ENCODE data around the gene FUS. TPM values are rescaled to one million over a fixed set of nuclear protein-coding genes. Genes with fewer than 3 reads are reported as not detected.

FUS gene
- total and polyA plus RNA-seq, 2 donors (not counting 1 experiment from before 2014, with no cell fraction given), result 44.3 to 199 TPM

DNA sequence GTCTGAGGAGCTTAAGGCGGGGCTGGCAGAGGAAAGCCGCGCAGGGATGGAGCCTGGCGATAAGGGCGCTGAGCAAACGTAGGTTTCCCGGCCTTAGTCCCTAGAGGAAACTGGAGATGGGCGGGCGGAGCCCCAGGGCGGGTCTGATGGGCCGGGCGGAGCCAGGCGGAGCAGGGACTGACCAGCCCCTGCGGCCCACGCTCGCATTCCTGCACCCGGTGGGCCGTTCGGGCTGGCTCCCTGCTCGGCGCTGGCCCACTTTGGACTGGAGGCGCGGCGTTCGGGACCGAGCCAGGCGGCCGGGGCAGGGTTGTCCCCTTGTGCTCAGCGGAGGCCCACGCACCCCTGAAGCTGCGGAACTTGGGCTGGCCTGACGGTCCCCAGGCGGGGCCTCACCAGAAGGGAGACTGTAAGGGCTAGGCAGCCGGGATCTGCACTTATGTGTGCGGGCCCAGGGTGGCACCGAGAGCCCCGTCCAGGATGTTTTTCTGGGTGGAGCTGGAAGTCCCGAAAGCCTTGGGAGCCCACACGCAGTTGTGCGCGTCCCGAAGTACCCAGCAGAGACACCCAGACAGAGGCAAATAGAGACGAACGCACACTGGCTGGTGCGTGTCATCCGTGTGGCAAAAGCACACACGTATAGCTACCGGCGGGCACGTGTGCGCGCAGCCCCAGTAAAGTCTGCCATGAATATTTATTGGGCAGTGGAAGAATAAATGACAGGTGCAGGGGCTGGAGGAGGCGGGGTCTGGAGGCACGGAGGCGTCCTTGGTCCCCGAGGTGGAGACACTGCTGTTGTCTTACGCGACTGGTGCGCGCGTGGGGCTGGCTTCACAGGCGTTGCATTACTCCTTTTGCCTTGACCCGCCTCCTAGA lies 35.6 kb downstream of the FUS start:
- Histone ChIP-seq H2AFZ (ENCODE audit: low read length) (no peak overlapping the region), H3K4me1 (ENCODE audit: control insufficient read depth, extremely low read depth, insufficient read depth, low read length) (no peaks in the 10 kb centered on the region), H3K36me3 (ENCODE audit: control insufficient read depth, insufficient read depth, low read length) (no peaks in the 10 kb centered on the region), H3K79me2 (ENCODE audit: control insufficient read depth, insufficient read depth, low read length) (no peaks in the 10 kb centered on the region), H3K4me3 (replicated peaks in 1 of 4; ENCODE audit: control extremely low read depth in 1 of 4, insufficient read depth in 1 of 4, low read depth in 3 of 4, low read length in 4 of 4) (peak overlapping the region; percentile 3 to 51 (median 24)), H3K27ac (ENCODE audit: insufficient read depth, low read length) (no peak overlapping the region), H3K9me3 (ENCODE audit: control insufficient read depth, insufficient read depth, low read depth, low read length) (no peaks in the 10 kb centered on the region), H4K20me1 (ENCODE audit: control insufficient read depth, extremely low read depth, insufficient read depth, low read length) (no peaks in the 10 kb centered on the region), H3K27me3 (ENCODE audit: control insufficient read depth, insufficient read depth, low read length) (peaks cover 32% of the 10 kb centered on the region), H3K4me2 (ENCODE audit: extremely low read depth, insufficient read depth, low read length) (peak overlapping the region; percentile 67), H3K9ac (ENCODE audit: insufficient read depth, low read length) (no peak overlapping the region)
- no peak for TF ChIP-seq EZH2 (IDR thresholded peaks at IDR 0.05; ENCODE audit: low read length, missing control alignments)
- TF ChIP-seq, protein P1, sequence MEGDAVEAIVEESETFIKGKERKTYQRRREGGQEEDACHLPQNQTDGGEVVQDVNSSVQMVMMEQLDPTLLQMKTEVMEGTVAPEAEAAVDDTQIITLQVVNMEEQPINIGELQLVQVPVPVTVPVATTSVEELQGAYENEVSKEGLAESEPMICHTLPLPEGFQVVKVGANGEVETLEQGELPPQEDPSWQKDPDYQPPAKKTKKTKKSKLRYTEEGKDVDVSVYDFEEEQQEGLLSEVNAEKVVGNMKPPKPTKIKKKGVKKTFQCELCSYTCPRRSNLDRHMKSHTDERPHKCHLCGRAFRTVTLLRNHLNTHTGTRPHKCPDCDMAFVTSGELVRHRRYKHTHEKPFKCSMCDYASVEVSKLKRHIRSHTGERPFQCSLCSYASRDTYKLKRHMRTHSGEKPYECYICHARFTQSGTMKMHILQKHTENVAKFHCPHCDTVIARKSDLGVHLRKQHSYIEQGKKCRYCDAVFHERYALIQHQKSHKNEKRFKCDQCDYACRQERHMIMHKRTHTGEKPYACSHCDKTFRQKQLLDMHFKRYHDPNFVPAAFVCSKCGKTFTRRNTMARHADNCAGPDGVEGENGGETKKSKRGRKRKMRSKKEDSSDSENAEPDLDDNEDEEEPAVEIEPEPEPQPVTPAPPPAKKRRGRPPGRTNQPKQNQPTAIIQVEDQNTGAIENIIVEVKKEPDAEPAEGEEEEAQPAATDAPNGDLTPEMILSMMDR (conservative IDR thresholded peaks at IDR 0.05 in 1 of 2, IDR thresholded peaks at IDR 0.05 in 1 of 2; ENCODE audit: low read depth in 1 of 2, low read length in 2 of 2), result no peak
- peak; percentile 40 to 71 for DNase-seq (ENCODE audit: low read depth in 2 of 2)

DNA sequence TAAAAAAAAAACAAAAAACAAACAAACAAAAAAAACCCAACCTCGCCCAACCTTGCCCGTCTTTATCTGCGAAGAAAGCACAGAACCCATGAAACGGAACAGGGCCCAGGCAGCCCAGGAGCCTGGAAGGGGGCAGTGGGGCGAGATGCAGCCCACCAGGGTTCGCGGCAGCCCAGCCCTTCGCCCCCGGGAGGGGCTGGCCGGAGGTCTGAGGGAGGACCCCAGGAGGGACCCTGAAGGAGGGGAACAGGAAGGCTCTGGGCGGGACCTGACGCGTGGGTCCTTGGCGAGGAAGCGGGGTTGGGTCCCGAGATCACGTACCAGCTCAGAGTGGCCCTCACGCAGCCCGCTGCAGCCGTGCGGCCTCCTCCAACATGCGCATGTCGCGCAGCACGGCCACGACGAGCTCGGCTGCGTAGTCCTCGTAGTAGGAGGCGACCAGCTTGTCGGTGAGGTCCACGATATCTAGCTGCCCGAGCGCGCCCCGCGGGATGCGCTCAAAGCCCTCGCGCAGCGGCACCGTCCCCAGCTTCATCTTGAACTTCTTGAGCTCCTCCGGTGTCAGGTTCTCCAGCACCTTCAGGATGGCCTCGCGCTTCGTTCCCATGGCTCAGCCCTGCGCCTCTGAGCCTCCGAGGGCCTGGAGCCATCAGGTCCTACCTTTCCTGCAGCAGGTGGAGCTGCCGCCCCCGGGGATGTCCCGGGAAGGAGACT lies 36.6 kb downstream of the FUS start, which contains the start of gene PYDC1:
TSS of gene PYDC1 (minus strand) at position 714 of the 714 bp plus-strand sequence. CDS start at position 607, 107 bp downstream.
- no peaks in the 10 kb centered on the region for H3K4me1 ChIP-seq (ENCODE audit: control insufficient read depth, extremely low read depth, insufficient read depth, low read length)
- H3K79me2 ChIP-seq (ENCODE audit: control insufficient read depth, insufficient read depth, low read length), result no peaks in the 10 kb centered on the region
- H3K4me3 ChIP-seq (replicated peaks in 1 of 4; ENCODE audit: control extremely low read depth in 1 of 4, insufficient read depth in 1 of 4, low read depth in 3 of 4, low read length in 4 of 4), result no peak within 1 kb of the TSS
- peak; percentile 89 for TF ChIP-seq EZH2 (IDR thresholded peaks at IDR 0.05; ENCODE audit: low read length, missing control alignments)
- TF ChIP-seq, protein P1 (conservative IDR thresholded peaks at IDR 0.05 in 1 of 2, IDR thresholded peaks at IDR 0.05 in 1 of 2; ENCODE audit: low read depth in 1 of 2, low read length in 2 of 2), result no peak
- H3K9me3 ChIP-seq (ENCODE audit: control insufficient read depth, insufficient read depth, low read depth, low read length), result no peaks in the 10 kb centered on the region
- no peaks in the 10 kb centered on the region for H4K20me1 ChIP-seq (ENCODE audit: control insufficient read depth, extremely low read depth, insufficient read depth, low read length)
- peaks cover 34% of the 10 kb centered on the region for H3K27me3 ChIP-seq (ENCODE audit: control insufficient read depth, insufficient read depth, low read length)
- H3K27ac ChIP-seq (ENCODE audit: insufficient read depth, low read length), result no peak within 1 kb of the TSS
- H3K9ac ChIP-seq (ENCODE audit: insufficient read depth, low read length), result no peak within 1 kb of the TSS
- no peak for DNase-seq (ENCODE audit: low read depth in 2 of 2)
- peak within 1 kb of the TSS; percentile 67 for H3K4me2 ChIP-seq (ENCODE audit: extremely low read depth, insufficient read depth, low read length)
- H2AFZ ChIP-seq (ENCODE audit: low read length), result no peak within 1 kb of the TSS
- H3K36me3 ChIP-seq (ENCODE audit: control insufficient read depth, insufficient read depth, low read length), result no peaks in the 10 kb centered on the region

DNA sequence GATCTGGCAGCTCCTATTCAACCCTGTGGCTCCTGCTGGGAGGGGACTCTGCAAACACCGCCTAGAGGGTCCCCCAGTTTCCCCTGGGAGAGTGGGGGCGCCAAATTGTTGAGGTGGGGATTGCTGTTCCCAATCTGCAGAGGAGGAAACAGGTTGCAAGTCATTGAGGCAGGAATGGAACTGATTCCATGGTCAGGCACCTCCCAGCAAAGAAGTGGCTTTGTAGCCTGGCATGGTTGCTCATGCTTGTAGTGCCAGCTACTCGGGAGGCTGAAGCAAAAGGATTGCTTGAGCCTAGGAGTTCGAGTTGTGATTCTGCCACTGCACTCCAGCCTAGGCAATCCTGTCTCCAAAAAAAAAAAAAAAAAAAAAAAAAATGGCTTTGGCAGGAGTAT lies 37.2 kb downstream of the FUS start:
- no peaks in the 10 kb centered on the region for H4K20me1 ChIP-seq (ENCODE audit: control insufficient read depth, extremely low read depth, insufficient read depth, low read length)
- H3K9me3 ChIP-seq (ENCODE audit: control insufficient read depth, insufficient read depth, low read depth, low read length), result no peaks in the 10 kb centered on the region
- no peaks in the 10 kb centered on the region for H3K79me2 ChIP-seq (ENCODE audit: control insufficient read depth, insufficient read depth, low read length)
- H3K27ac ChIP-seq (ENCODE audit: insufficient read depth, low read length), result no peak overlapping the region
- H3K4me2 ChIP-seq (ENCODE audit: extremely low read depth, insufficient read depth, low read length), result no peak overlapping the region
- TF ChIP-seq EZH2 (IDR thresholded peaks at IDR 0.05; ENCODE audit: low read length, missing control alignments), result no peak
- TF ChIP-seq, protein P1 (conservative IDR thresholded peaks at IDR 0.05 in 1 of 2, IDR thresholded peaks at IDR 0.05 in 1 of 2; ENCODE audit: low read depth in 1 of 2, low read length in 2 of 2), result no peak
- no peak overlapping the region for H2AFZ ChIP-seq (ENCODE audit: low read length)
- DNase-seq (ENCODE audit: low read depth in 2 of 2), result no peak
- H3K27me3 ChIP-seq (ENCODE audit: control insufficient read depth, insufficient read depth, low read length), result peaks cover 34% of the 10 kb centered on the region
- H3K4me1 ChIP-seq (ENCODE audit: control insufficient read depth, extremely low read depth, insufficient read depth, low read length), result no peaks in the 10 kb centered on the region
- H3K4me3 ChIP-seq (replicated peaks in 1 of 4; ENCODE audit: control extremely low read depth in 1 of 4, insufficient read depth in 1 of 4, low read depth in 3 of 4, low read length in 4 of 4), result no peak overlapping the region
- no peak overlapping the region for H3K9ac ChIP-seq (ENCODE audit: insufficient read depth, low read length)
- H3K36me3 ChIP-seq (ENCODE audit: control insufficient read depth, insufficient read depth, low read length), result no peaks in the 10 kb centered on the region
